ENCODE results near the gene GDF9.

GDF9 gene

DNA sequence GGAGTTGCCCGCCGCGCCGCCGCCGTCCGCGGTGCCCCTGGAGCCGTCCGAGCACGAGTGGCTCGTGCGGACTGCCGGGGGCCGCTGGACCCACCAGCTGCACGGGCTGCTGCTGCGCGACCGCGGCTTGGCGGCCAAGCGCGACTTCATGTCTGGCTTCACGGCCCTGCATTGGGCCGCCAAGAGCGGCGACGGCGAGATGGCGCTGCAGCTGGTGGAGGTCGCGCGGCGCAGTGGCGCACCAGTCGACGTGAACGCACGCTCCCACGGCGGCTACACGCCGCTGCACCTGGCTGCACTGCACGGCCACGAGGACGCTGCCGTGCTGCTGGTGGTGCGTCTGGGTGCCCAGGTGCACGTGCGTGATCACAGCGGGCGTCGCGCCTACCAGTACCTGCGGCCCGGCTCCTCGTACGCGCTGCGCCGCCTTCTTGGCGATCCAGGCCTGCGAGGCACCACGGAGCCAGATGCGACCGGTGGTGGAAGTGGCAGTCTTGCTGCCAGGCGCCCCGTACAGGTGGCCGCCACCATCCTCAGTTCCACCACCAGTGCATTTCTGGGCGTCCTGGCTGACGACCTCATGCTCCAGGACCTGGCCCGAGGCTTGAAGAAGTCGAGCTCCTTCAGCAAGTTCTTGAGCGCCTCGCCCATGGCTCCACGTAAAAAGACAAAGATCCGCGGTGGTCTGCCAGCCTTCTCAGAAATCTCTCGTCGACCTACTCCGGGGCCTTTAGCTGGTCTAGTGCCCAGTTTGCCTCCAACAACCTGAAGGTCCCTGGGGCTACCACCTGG is 51.6 kb downstream of the GDF9 start:
- H3K4me3 ChIP-seq (ENCODE audit: low read depth, low read length): no peak overlapping the region
- DNase-seq (ENCODE audit: low read depth): no peak
- TF ChIP-seq, protein P1, sequence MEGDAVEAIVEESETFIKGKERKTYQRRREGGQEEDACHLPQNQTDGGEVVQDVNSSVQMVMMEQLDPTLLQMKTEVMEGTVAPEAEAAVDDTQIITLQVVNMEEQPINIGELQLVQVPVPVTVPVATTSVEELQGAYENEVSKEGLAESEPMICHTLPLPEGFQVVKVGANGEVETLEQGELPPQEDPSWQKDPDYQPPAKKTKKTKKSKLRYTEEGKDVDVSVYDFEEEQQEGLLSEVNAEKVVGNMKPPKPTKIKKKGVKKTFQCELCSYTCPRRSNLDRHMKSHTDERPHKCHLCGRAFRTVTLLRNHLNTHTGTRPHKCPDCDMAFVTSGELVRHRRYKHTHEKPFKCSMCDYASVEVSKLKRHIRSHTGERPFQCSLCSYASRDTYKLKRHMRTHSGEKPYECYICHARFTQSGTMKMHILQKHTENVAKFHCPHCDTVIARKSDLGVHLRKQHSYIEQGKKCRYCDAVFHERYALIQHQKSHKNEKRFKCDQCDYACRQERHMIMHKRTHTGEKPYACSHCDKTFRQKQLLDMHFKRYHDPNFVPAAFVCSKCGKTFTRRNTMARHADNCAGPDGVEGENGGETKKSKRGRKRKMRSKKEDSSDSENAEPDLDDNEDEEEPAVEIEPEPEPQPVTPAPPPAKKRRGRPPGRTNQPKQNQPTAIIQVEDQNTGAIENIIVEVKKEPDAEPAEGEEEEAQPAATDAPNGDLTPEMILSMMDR (conservative IDR thresholded peaks at IDR 0.05; ENCODE audit: low read depth, low read length): no peak

DNA sequence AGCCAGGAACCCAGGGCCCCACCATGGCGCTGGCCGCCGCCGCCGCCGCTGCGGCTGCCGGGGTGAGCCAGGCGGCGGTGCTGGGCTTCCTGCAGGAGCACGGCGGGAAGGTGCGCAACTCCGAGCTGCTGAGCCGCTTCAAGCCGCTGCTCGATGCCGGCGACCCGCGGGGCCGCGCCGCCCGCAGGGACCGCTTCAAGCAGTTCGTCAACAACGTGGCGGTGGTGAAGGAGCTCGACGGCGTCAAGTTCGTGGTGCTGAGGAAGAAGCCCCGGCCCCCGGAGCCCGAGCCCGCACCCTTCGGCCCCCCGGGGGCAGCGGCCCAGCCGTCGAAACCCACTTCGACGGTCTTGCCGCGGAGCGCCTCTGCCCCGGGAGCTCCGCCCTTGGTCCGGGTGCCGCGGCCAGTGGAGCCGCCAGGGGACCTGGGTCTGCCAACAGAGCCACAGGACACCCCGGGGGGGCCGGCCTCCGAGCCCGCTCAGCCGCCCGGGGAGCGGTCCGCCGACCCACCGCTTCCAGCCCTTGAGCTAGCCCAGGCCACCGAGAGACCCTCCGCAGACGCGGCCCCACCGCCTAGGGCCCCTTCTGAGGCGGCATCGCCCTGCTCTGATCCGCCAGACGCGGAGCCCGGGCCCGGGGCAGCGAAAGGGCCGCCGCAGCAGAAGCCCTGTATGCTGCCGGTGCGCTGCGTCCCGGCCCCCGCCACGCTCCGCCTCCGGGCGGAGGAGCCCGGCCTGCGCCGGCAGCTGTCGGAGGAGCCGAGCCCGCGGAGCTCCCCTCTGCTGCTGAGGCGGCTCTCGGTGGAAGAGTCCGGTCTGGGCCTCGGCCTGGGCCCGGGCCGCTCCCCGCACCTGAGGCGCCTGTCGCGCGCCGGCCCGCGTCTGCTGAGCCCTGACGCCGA is 52.4 kb downstream of the GDF9 start:
- H3K4me3 ChIP-seq (ENCODE audit: low read depth, low read length): peak overlapping the region; percentile 35
- TF ChIP-seq, protein P1 (conservative IDR thresholded peaks at IDR 0.05; ENCODE audit: low read depth, low read length): no peak
- peak; percentile 20 for DNase-seq (ENCODE audit: low read depth)

DNA sequence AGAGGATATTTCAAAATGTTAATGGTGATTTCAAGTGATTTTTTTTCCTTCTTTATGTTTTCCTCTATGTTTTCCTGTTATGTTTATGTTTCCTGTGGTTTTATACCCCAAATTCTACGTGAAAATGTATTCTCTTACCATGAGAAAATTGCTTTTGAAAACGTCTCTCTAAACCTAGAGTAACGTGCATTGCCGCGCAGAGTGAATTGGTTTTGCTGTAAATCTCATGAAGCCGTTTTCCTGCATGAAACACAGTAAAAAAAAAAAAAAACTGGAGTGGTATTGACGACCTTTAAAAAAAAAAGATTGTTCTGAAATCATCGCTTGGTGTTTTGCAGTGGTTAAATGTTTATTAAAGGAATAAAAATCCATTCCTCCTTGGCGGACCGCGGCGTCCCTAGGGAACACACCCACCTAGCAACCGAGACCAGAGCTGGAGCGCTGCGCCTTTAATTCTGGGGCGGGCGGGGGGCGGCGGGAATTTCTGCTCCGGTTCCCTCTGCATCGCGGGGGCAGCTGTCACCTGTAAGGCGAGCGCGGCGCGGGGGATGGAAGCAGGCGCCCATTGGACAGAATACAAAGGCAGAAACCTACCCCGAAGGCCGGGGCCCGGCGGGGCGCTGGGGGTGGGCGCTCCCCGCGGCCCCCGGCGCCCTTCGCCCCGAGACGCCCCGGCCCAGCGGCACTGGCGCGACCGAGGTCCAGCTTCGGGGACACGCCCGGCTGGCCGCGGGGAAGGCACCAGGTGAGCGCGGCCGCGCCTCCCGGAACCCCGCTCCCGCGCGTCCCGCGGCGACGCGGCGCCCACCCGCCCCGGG is 53.3 kb downstream of the GDF9 start, which contains the start of gene SOWAHA:
SOWAHA (plus strand) TSS at position 522 of the 818 bp plus-strand sequence. CDS start 320 bp downstream, outside the sequence.
- H3K4me3 ChIP-seq (ENCODE audit: low read depth, low read length): peak within 1 kb of the TSS; percentile 35
- TF ChIP-seq, protein P1 (conservative IDR thresholded peaks at IDR 0.05; ENCODE audit: low read depth, low read length): no peak
- no peak for DNase-seq (ENCODE audit: low read depth)

DNA sequence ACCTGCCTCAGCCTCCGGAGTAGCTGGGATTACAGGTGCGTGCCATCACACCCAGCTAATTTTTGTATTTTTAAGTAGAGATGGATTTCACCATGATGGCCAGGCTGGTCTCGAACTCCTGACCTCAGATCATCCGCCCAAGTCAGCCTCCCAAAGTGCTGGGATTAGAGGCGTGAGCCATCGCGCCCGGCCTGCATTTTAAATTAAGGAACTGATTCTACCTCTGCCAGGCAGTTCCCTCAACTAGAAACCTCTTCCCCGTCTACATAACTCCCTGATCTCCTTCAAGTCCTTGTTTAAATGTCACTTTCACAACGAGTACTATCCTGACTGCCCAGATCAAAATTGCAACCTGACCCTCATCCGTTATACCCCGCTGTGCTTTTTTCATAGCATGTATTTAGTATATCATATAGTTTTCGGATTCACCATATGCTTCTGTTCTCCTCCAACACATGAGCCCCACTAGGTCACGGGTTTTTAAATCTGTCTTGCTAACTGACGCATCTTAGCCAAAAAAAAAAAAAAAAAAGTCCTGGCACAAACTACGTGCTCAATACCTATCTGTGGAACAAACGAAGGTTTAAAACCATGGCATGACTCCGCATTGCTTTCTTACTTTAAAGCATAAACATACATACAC is 54.0 kb downstream of the GDF9 start:
- H3K4me3 ChIP-seq (ENCODE audit: low read depth, low read length): no peak overlapping the region
- no peak for DNase-seq (ENCODE audit: low read depth)
- TF ChIP-seq, protein P1 (conservative IDR thresholded peaks at IDR 0.05; ENCODE audit: low read depth, low read length): no peak
